SK-N-MC (cell line): ENCODE results near the gene FGF11.

ENCODE experiments used
- EZH2 ChIP-seq: fragments of 200-600 bp; sonication (generic); IDR thresholded peaks from one replicate; pipeline ENCODE4 v1.6.1; 2017; ENCODE audit warnings: antibody characterized with exemption
- POLR2AphosphoS5 ChIP-seq: IDR thresholded peaks from 2 replicates; pipeline ENCODE4 v1.6.1; 2012; ENCODE audit warnings: mild to moderate bottlenecking, low read depth, low read length, borderline replicate concordance

DNA sequence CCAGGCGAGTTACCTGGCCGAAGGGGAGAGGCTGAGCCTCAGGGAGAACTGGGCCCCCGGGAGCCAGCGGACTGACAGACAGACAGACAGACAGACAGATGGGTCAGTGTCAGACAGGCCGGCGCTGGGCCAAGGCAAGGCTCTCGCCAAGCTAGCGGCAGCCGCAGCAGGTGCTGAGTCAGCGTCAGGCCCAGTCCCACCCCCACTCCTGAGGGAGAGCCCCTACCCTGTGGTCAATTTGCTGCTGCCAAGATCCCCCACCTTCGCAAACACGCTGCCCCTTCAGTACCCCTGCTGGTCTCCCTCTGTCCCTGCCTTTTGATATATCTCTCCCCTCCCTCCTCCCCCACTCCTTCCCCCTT lies 1.5 kb downstream of the FGF11 start:
- TF ChIP-seq POLR2AphosphoS5 = no peak
- no peak for TF ChIP-seq EZH2
